HCT116 (cell line): ENCODE measurements around the gene CFB. TPM values are rescaled to one million over a fixed set of nuclear protein-coding genes. Genes with fewer than 3 reads are reported as not detected.
"Not testable (repeated sequence)": the region's sequence is repeated elsewhere in the genome, so short reads cannot be mapped to it uniquely, and the experiment has no call there.

ENCODE experiments used
- ATAC-seq: fragments of 200-7000 bp; cut with Tn5 transposase; 2 replicates; pipeline ENCODE4 v1.9.1; 2020; ENCODE audit warnings: mild to moderate bottlenecking, moderate library complexity
- BruUV-seq: library from RNA; stranded (reverse); fragments of 400-500 nt; replicated peaks from 2 replicates; lab custom pipeline; 2021; lab: Mats Ljungman, UMichigan
- CTCF ChIA-PET: fragments of 300-600 bp; sonication (Branson Sonifier 250); formaldehyde crosslinking; loops from one replicate; lab custom pipeline; 2021; ENCODE audit warnings: antibody characterized with exemption; lab: Charles Lee
- POLR2A ChIA-PET: fragments of 300-600, 350-600 bp; sonication (Branson Sonifier 250); formaldehyde crosslinking; loops from one replicate; lab custom pipeline; 2021; ENCODE audit warnings: antibody characterized with exemption; lab: Charles Lee
- RAD21 ChIA-PET, 2 experiments: fragments of 300-600 bp; sonication (Branson Sonifier 250); formaldehyde crosslinking; loops; one replicate each; lab custom pipeline; 2023; ENCODE audit warnings: low total read pairs in 2 of 2; ENCODE audit not compliant: uncharacterized antibody in 2 of 2, unreplicated experiment in 2 of 2, low non-redundant PET in 1 of 2; lab: Charles Lee
- DNase-seq: peaks from one replicate; pipeline ENCODE4 v3.0.0-alpha.2; 2010; ENCODE audit warnings: low read depth, low spot score
- H2AFZ ChIP-seq: fragments of 200-600 bp; shearing (Covaris generic), sonication (generic); 2 replicates; pipeline ENCODE4 v1.6.1; 2017; ENCODE audit warnings: low read depth, mixed run types, mixed read lengths, antibody characterized with exemption, low read length; ENCODE audit not compliant: poor library complexity, severe bottlenecking
- H3K27ac ChIP-seq: 2 replicates; pipeline ENCODE4 v1.5.1; 2012; ENCODE audit warnings: low read depth, low read length
- H3K27me3 ChIP-seq: fragments of 200-600 bp; sonication (generic); 2 replicates; pipeline ENCODE4 v1.6.1; 2016; ENCODE audit warnings: mixed run types, low read length, mixed read lengths; ENCODE audit not compliant: insufficient read depth
- H3K36me3 ChIP-seq, 2 experiments: fragments of 200-500 bp in 1 of 2; fragments of 200-600 bp in 1 of 2; sonication (Bioruptor generic) in 1 of 2; sonication (generic) in 1 of 2; 2 replicates each; pipeline versions ENCODE4 v1.5.1 to v1.6.1; 2014 to 2016; ENCODE audit warnings: low read length in 2 of 2, inconsistent platforms in 1 of 2, mixed read lengths in 1 of 2, mixed run types in 1 of 2; ENCODE audit not compliant: insufficient read depth in 2 of 2, control insufficient read depth in 1 of 2
- H3K4me1 ChIP-seq, 2 experiments: fragments of 200-600 bp in 1 of 2; sonication (generic) in 1 of 2; 2 replicates each; pipeline versions ENCODE4 v1.5.1 to v1.6.1; 2012 to 2017; ENCODE audit warnings: low read length in 2 of 2, inconsistent platforms in 1 of 2, mild to moderate bottlenecking in 1 of 2, mixed read lengths in 1 of 2, mixed run types in 1 of 2, moderate library complexity in 1 of 2; ENCODE audit not compliant: insufficient read depth in 2 of 2, control insufficient read depth in 1 of 2
- H3K4me2 ChIP-seq: fragments of 200-600 bp; sonication (generic); 2 replicates; pipeline ENCODE4 v1.6.1; 2017; ENCODE audit warnings: mixed run types, low read length, mixed read lengths
- H3K4me3 ChIP-seq, 2 experiments: fragments of 200-600 bp in 1 of 2; sonication (generic) in 1 of 2; replicated peaks in 1 of 2; 2 replicates each; pipeline ENCODE4 v1.5.1; 2011 to 2016; ENCODE audit warnings: low read length in 2 of 2, control low read depth in 1 of 2, low read depth in 1 of 2, mild to moderate bottlenecking in 1 of 2, mixed read lengths in 1 of 2, mixed run types in 1 of 2
- H3K79me2 ChIP-seq: fragments of 200-600 bp; sonication (generic); 2 replicates; pipeline ENCODE4 v1.6.1; 2017; ENCODE audit warnings: mild to moderate bottlenecking, mixed run types, low read length, moderate library complexity, mixed read lengths; ENCODE audit not compliant: insufficient read depth
- H3K9ac ChIP-seq: fragments of 200-600 bp; sonication (generic); 2 replicates; pipeline ENCODE4 v1.6.1; 2016; ENCODE audit warnings: low read length, mixed read lengths
- H3K9me2 ChIP-seq: fragments of 200-600 bp; sonication (generic), shearing (Covaris generic); 2 replicates; pipeline ENCODE4 v1.6.1; 2017; ENCODE audit warnings: mixed run types, mild to moderate bottlenecking, moderate library complexity; ENCODE audit not compliant: insufficient read depth
- H3K9me3 ChIP-seq, 2 experiments: fragments of 200-500 bp in 1 of 2; fragments of 200-600 bp in 1 of 2; sonication (Bioruptor generic) in 1 of 2; sonication (generic) in 1 of 2; 2 replicates each; pipeline ENCODE4 v1.6.1; 2014 to 2017; ENCODE audit warnings: low read length in 2 of 2, mixed read lengths in 2 of 2, inconsistent platforms in 1 of 2, low read depth in 1 of 2, mild to moderate bottlenecking in 1 of 2, mixed run types in 1 of 2, moderate library complexity in 1 of 2; ENCODE audit not compliant: control insufficient read depth in 1 of 2, insufficient read depth in 1 of 2
- H4K20me1 ChIP-seq: fragments of 200-600 bp; sonication (generic), shearing (Covaris generic); 2 replicates; pipeline ENCODE4 v1.6.1; 2017; ENCODE audit warnings: mixed run types, mild to moderate bottlenecking, moderate library complexity; ENCODE audit not compliant: insufficient read depth
- CBX3 ChIP-seq: IDR thresholded peaks from 2 replicates; pipeline ENCODE4 v1.6.1; 2012; ENCODE audit warnings: low read depth
- CEBPB ChIP-seq: IDR thresholded peaks from 2 replicates; pipeline ENCODE4 v1.6.1; 2012; ENCODE audit warnings: low read depth
- EZH2 ChIP-seq: fragments of 200-600 bp; sonication (generic); IDR thresholded peaks from 2 replicates; pipeline ENCODE4 v1.6.1; 2017; ENCODE audit warnings: antibody characterized with exemption, mixed run types
- EZH2phosphoT487 ChIP-seq: fragments of 200-600 bp; IDR thresholded peaks from 2 replicates; pipeline ENCODE4 v1.6.1; 2018; ENCODE audit warnings: antibody characterized with exemption, borderline replicate concordance
- JUND ChIP-seq: IDR thresholded peaks from 2 replicates; pipeline ENCODE4 v1.6.1; 2012
- POLR2A ChIP-seq: IDR thresholded peaks from 2 replicates; pipeline ENCODE4 v1.7.0; 2011; ENCODE audit warnings: borderline replicate concordance; ENCODE audit not compliant: insufficient read depth, insufficient read length; ENCODE audit errors: extremely low read depth
- RAD21 ChIP-seq: IDR thresholded peaks from 2 replicates; pipeline ENCODE4 v1.6.1; 2012; ENCODE audit warnings: low read depth, mild to moderate bottlenecking
- REST ChIP-seq: IDR thresholded peaks from 2 replicates; pipeline ENCODE4 v1.6.1; 2012; ENCODE audit warnings: low read depth
- SIN3A ChIP-seq: IDR thresholded peaks from 2 replicates; pipeline ENCODE4 v1.6.1; 2012; ENCODE audit warnings: low read depth
- SRF ChIP-seq: IDR thresholded peaks from 2 replicates; pipeline ENCODE4 v1.6.1; 2012; ENCODE audit warnings: low read depth
- YY1 ChIP-seq: IDR thresholded peaks from 2 replicates; pipeline ENCODE4 v1.6.1; 2011; ENCODE audit warnings: low read length, low read depth, moderate library complexity, mild to moderate bottlenecking; ENCODE audit not compliant: insufficient replicate concordance; ENCODE audit errors: extremely low read depth
- ZNF274 ChIP-seq: fragments of 200-500 bp; sonication (Bioruptor generic); IDR thresholded peaks from 2 replicates; pipeline ENCODE4 v1.6.1; 2014; ENCODE audit warnings: mild to moderate bottlenecking, low read depth, low read length, inconsistent platforms
- intact Hi-C: fragments of 100-400 bp; cut with micrococcal nuclease; formaldehyde crosslinking; loops from 2 replicates; pipeline ENCODE4 v1.10.0; 2022
- total RNA-seq: library from RNA; stranded (reverse); gene quantifications from one replicate; pipeline ENCODE4 v1.2.1, GENCODE V29; 2021; ENCODE audit not compliant: unreplicated experiment
- TF ChIP-seq, protein P1 (sequence below), 3 experiments: fragments of 200-600 bp in 1 of 3; sonication (generic) in 1 of 3; IDR thresholded peaks in 2 of 3; conservative IDR thresholded peaks in 1 of 3; 2 replicates each; pipeline ENCODE4 v1.5.1; 2012 to 2017; ENCODE audit warnings: low read depth in 2 of 3, low read length in 2 of 3, antibody characterized with exemption in 1 of 3, borderline replicate concordance in 1 of 3, control low read depth in 1 of 3, mild to moderate bottlenecking in 1 of 3, mixed read lengths in 1 of 3, mixed run types in 1 of 3, moderate library complexity in 1 of 3; ENCODE audit not compliant: insufficient read depth in 1 of 3

Gene CFB
- total RNA-seq, 1 experiment from 2014 or later, result 1.5 TPM

GRCh38 chr6:31907158-31907813 is 38.6 kb upstream of the CFB start:
- ATAC-seq (no peak), DNase-seq (no peak)
- Histone ChIP-seq H3K79me2 (no peaks in the 10 kb centered on the region), H3K4me2 (peak overlapping the region; percentile 44; the same call in 1 of the 2 replicates), H3K9me2 (no peaks in the 10 kb centered on the region), H3K9ac (no peak overlapping the region), H3K9me3 (no peaks in the 10 kb centered on the region)
- POLR2A ChIA-PET, result no interaction called here
- intact Hi-C loops, result no loop called here
- TF ChIP-seq POLR2A (no peak), EZH2 (no peak), CEBPB (no peak), ZNF274 (no peak), JUND (no peak), SRF (no peak), YY1 (no peak), RAD21 (no peak), CBX3 (no peak), EZH2phosphoT487 (no peak), REST (no peak), SIN3A (no peak)
- TF ChIP-seq, protein P1, sequence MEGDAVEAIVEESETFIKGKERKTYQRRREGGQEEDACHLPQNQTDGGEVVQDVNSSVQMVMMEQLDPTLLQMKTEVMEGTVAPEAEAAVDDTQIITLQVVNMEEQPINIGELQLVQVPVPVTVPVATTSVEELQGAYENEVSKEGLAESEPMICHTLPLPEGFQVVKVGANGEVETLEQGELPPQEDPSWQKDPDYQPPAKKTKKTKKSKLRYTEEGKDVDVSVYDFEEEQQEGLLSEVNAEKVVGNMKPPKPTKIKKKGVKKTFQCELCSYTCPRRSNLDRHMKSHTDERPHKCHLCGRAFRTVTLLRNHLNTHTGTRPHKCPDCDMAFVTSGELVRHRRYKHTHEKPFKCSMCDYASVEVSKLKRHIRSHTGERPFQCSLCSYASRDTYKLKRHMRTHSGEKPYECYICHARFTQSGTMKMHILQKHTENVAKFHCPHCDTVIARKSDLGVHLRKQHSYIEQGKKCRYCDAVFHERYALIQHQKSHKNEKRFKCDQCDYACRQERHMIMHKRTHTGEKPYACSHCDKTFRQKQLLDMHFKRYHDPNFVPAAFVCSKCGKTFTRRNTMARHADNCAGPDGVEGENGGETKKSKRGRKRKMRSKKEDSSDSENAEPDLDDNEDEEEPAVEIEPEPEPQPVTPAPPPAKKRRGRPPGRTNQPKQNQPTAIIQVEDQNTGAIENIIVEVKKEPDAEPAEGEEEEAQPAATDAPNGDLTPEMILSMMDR (IDR thresholded peaks at IDR 0.05 in 2 of 3, conservative IDR thresholded peaks at IDR 0.05 in 1 of 3; ENCODE audit: borderline replicate concordance in 1 of 3, insufficient read depth in 1 of 3, low read depth in 2 of 3, low read length in 2 of 3), result no peak
- TF ChIP-seq, all 23 proteins: peak for 0
- no TSS peak for BruUV-seq
- Histone ChIP-seq H3K27me3 (no peaks in the 10 kb centered on the region), H3K27ac (no peak overlapping the region), H4K20me1 (no peaks in the 10 kb centered on the region), H3K4me1 (peaks cover 42 to 66% of the 10 kb centered on the region in 2 experiments), H2AFZ (no peak overlapping the region), H3K36me3 (no peaks in the 10 kb centered on the region), H3K4me3 (no peak overlapping the region)
- ChIA-PET CTCF (interaction anchor here (1.2 kb wide), 1 partner anchor 45 kb away, joined by 4 read pairs; no protein-coding TSS in a partner anchor), RAD21 (no interaction called here)

DNA sequence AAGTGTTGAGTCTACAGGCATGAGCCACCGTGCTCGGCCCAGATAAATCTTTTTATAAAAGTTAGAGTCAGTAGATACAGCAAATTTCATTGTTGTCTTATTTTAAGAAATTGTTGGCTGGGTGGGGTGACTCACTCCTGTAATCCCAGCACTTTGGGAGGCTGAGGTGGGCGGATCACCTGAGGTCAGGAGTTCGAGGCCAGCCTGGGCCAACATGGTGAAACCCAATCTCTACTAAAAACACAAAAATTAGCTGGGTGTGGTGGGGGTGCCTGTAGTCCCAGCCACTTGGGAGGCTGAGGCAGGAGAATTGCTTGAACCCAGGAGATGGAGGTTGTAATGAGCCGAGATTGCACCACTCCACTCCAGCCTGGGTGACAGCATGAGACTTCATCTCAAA is 37.6 kb upstream of the CFB start:
- CTCF ChIA-PET, H3K9ac ChIP-seq, POLR2A ChIA-PET, H3K4me3 ChIP-seq, BruUV-seq, DNase-seq, ATAC-seq, intact Hi-C loops, H3K9me2 ChIP-seq, H3K9me3 ChIP-seq, H3K27ac ChIP-seq, H3K79me2 ChIP-seq, RAD21 ChIA-PET, H4K20me1 ChIP-seq, H3K36me3 ChIP-seq, H3K27me3 ChIP-seq: not testable (repeated sequence)
- peak overlapping the region; percentile 44 for H3K4me2 ChIP-seq
- peak overlapping the region; percentile 19 for H2AFZ ChIP-seq
- peaks cover 42 to 66% of the 10 kb centered on the region in 2 experiments for H3K4me1 ChIP-seq
